IMR-90 (cell line): ENCODE data around the gene RASGRP2.

Source experiments
- RAD21 ChIP-seq: IDR thresholded peaks from 2 replicates; pipeline ENCODE4 v1.6.1; 2012; ENCODE audit warnings: low read length, improper control_type of control experiment
- RCOR1 ChIP-seq: IDR thresholded peaks from 2 replicates; pipeline ENCODE4 v1.6.1; 2012; ENCODE audit warnings: mild to moderate bottlenecking, low read length, improper control_type of control experiment; ENCODE audit not compliant: insufficient replicate concordance
- TF ChIP-seq, protein P1 (sequence below): conservative IDR thresholded peaks from 2 replicates; pipeline ENCODE4 v1.5.1; 2012; ENCODE audit warnings: mild to moderate bottlenecking, low read depth, low read length, improper control_type of control experiment

GRCh38 chr11:64770120-64770519 is 26.2 kb upstream of the RASGRP2 start:
- TF ChIP-seq, protein P1, sequence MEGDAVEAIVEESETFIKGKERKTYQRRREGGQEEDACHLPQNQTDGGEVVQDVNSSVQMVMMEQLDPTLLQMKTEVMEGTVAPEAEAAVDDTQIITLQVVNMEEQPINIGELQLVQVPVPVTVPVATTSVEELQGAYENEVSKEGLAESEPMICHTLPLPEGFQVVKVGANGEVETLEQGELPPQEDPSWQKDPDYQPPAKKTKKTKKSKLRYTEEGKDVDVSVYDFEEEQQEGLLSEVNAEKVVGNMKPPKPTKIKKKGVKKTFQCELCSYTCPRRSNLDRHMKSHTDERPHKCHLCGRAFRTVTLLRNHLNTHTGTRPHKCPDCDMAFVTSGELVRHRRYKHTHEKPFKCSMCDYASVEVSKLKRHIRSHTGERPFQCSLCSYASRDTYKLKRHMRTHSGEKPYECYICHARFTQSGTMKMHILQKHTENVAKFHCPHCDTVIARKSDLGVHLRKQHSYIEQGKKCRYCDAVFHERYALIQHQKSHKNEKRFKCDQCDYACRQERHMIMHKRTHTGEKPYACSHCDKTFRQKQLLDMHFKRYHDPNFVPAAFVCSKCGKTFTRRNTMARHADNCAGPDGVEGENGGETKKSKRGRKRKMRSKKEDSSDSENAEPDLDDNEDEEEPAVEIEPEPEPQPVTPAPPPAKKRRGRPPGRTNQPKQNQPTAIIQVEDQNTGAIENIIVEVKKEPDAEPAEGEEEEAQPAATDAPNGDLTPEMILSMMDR = no peak
- TF ChIP-seq RAD21 (no peak), RCOR1 (no peak)
